Right forelimb (tissue), 1 donor: ENCODE measurements around the gene OR2G6.

Experiments used
- DNase-seq: peaks from one replicate; pipeline ENCODE4 v3.0.0-alpha.2; 2018

The OR2G6 gene

GRCh38 chr1:248576260-248576980 lies 68.5 kb downstream of the OR2G6 start:
- no peak for DNase-seq
